Tibial artery (tissue), 4 donors: ENCODE results near the gene SLIT3.

Source experiments
- DNase-seq, 2 donors: peaks; one replicate each; pipeline ENCODE4 v3.0.0-alpha.2; 2019
- H3K27ac ChIP-seq, 2 donors: fragments of 200-600 bp; sonication (generic) in 1 of 2; 1 replicate in 1 of 2; 2 replicates in 1 of 2; pipeline ENCODE4 v1.5.1; 2018 to 2019; ENCODE audit warnings: mild to moderate bottlenecking in 1 of 2
- H3K27me3 ChIP-seq, 2 donors: fragments of 200-600 bp; sonication (generic) in 1 of 2; one replicate each; pipeline versions ENCODE4 v1.5.1 to v1.6.0; 2016 to 2019
- H3K36me3 ChIP-seq, 3 donors: fragments of 200-600 bp; sonication (generic) in 2 of 3; one replicate each; pipeline ENCODE4 v1.5.1; 2016 to 2019; ENCODE audit warnings: mild to moderate bottlenecking in 2 of 3
- H3K4me1 ChIP-seq, 4 donors: fragments of 200-600 bp; sonication (generic) in 2 of 4; 1 replicate in 3 of 4; 2 replicates in 1 of 4; pipeline ENCODE4 v1.5.1; 2016 to 2019
- H3K4me3 ChIP-seq, 2 donors: fragments of 200-600 bp; sonication (generic) in 1 of 2; 1 replicate in 1 of 2; 2 replicates in 1 of 2; pipeline ENCODE4 v1.5.1; 2018 to 2019; ENCODE audit warnings: mild to moderate bottlenecking in 2 of 2
- H3K9me3 ChIP-seq, 3 donors: fragments of 200-600 bp; sonication (generic) in 1 of 3; one replicate each; pipeline ENCODE4 v1.5.1; 2016 to 2019
- intact Hi-C: fragments of 100-400 bp; cut with DNase I; formaldehyde crosslinking; loops from one replicate; pipeline ENCODE4 v1.15.0; 2023; ENCODE audit warnings: low total_unique reads
- TF ChIP-seq, protein P1 (sequence below), 2 experiments: fragments of 200-600 bp in 1 of 2; fragments of 450-650 bp in 1 of 2; IDR thresholded peaks; one replicate each; pipeline ENCODE4 v1.5.1; 2017 to 2019; ENCODE audit warnings: antibody characterized with exemption in 2 of 2, mild to moderate bottlenecking in 1 of 2, moderate library complexity in 1 of 2

The SLIT3 gene

GRCh38 chr5:168869615-168870227, 431.2 kb downstream of the SLIT3 start:
- H3K27me3 ChIP-seq, result no peaks in the 10 kb centered on the region
- no peak overlapping the region for H3K27ac ChIP-seq
- H3K4me3 ChIP-seq, result no peak overlapping the region
- no peaks in the 10 kb centered on the region for H3K9me3 ChIP-seq
- TF ChIP-seq, protein P1, sequence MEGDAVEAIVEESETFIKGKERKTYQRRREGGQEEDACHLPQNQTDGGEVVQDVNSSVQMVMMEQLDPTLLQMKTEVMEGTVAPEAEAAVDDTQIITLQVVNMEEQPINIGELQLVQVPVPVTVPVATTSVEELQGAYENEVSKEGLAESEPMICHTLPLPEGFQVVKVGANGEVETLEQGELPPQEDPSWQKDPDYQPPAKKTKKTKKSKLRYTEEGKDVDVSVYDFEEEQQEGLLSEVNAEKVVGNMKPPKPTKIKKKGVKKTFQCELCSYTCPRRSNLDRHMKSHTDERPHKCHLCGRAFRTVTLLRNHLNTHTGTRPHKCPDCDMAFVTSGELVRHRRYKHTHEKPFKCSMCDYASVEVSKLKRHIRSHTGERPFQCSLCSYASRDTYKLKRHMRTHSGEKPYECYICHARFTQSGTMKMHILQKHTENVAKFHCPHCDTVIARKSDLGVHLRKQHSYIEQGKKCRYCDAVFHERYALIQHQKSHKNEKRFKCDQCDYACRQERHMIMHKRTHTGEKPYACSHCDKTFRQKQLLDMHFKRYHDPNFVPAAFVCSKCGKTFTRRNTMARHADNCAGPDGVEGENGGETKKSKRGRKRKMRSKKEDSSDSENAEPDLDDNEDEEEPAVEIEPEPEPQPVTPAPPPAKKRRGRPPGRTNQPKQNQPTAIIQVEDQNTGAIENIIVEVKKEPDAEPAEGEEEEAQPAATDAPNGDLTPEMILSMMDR (IDR thresholded peaks at IDR 0.05), result no peak
- intact Hi-C loops, result no loop called here
- no peak for DNase-seq
- H3K36me3 ChIP-seq, result no peaks in the 10 kb centered on the region
- H3K4me1 ChIP-seq, result no peaks in the 10 kb centered on the region

DNA sequence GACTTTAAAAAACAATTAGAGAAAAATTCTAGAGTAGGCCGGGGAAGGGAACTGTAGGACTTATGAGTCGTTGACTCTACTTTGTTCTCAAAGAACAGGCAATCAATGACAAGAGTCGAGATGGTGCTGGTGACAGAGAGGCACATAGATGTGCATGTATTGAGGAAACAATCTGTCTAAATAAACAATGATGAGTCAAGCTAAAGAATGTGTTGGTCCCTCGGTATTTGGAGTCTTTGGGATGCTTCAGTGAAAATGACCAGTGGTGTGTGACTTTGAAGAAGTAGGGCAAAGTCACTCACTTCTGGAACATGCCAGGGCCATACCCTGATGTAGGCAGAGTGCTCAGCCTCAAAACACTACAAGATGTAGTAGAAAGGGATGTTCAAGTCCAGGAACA, 433.7 kb downstream of the SLIT3 start:
- Histone ChIP-seq H3K4me3 (no peak overlapping the region), H3K4me1 (no peaks in the 10 kb centered on the region), H3K27me3 (no peaks in the 10 kb centered on the region), H3K36me3 (no peaks in the 10 kb centered on the region), H3K27ac (no peak overlapping the region), H3K9me3 (no peaks in the 10 kb centered on the region)
- no peak for DNase-seq
- intact Hi-C loops, result no loop called here
- TF ChIP-seq, protein P1 (IDR thresholded peaks at IDR 0.05), result no peak

DNA sequence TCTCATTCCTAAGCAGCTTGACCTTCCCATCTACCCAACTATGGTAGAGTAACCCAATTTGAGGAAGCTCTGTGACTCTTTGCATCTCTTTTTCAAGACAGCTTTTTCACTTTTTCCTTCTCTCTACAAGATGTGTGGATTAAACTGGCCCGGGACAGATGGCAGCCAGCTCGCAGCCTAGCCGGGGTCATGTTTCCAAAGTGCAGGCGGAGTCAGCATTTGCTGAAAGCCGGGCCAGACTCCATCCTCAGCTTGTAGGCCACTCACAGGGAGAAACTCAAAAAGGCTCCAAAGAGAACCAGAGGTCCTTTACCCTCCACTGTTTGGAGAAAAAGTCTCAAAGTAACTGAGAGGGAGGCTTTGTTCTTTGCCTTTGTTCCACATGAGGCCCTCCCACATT, 435.0 kb downstream of the SLIT3 start:
- H3K4me3 ChIP-seq, result no peak overlapping the region
- intact Hi-C loops, result no loop called here
- H3K36me3 ChIP-seq, result no peaks in the 10 kb centered on the region
- TF ChIP-seq, protein P1 (IDR thresholded peaks at IDR 0.05), result no peak
- H3K27me3 ChIP-seq, result no peaks in the 10 kb centered on the region
- DNase-seq, result no peak
- no peaks in the 10 kb centered on the region for H3K4me1 ChIP-seq
- no peak overlapping the region for H3K27ac ChIP-seq
- no peaks in the 10 kb centered on the region for H3K9me3 ChIP-seq

- intact Hi-C loops, result no loop called here
- Histone ChIP-seq H3K4me1 (no peaks in the 10 kb centered on the region), H3K9me3 (no peaks in the 10 kb centered on the region), H3K36me3 (no peaks in the 10 kb centered on the region), H3K27ac (no peak overlapping the region), H3K4me3 (no peak overlapping the region), H3K27me3 (no peaks in the 10 kb centered on the region)
- no peak for DNase-seq
- TF ChIP-seq, protein P1 (IDR thresholded peaks at IDR 0.05), result no peak
Observed at GRCh38 chr5:168863021-168863420, 437.9 kb downstream of the SLIT3 start.

DNA sequence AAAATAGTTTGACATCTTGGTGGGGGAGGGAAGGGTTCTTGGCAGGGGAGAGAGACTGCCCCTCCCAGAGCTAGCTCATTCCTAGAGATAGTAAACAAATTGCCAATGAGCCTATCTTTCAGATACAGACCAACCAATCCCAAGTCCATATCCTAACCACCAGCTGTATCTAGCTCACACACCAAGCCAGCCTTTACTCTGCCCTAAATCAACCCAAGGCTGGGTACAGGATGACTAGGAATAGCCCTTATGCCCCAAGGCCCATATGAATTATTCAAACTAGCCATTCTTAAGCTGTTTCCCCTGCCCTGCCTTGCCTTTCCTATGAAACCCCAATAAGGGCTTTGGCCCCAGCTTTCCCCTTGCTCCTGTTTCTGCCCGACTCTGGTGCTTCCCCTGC, 440.4 kb downstream of the SLIT3 start:
- no peak for DNase-seq
- no peaks in the 10 kb centered on the region for H3K36me3 ChIP-seq
- TF ChIP-seq, protein P1 (IDR thresholded peaks at IDR 0.05), result no peak
- H3K9me3 ChIP-seq, result no peaks in the 10 kb centered on the region
- H3K4me1 ChIP-seq, result no peaks in the 10 kb centered on the region
- no peaks in the 10 kb centered on the region for H3K27me3 ChIP-seq
- no peak overlapping the region for H3K27ac ChIP-seq
- intact Hi-C loops, result no loop called here
- no peak overlapping the region for H3K4me3 ChIP-seq

DNA sequence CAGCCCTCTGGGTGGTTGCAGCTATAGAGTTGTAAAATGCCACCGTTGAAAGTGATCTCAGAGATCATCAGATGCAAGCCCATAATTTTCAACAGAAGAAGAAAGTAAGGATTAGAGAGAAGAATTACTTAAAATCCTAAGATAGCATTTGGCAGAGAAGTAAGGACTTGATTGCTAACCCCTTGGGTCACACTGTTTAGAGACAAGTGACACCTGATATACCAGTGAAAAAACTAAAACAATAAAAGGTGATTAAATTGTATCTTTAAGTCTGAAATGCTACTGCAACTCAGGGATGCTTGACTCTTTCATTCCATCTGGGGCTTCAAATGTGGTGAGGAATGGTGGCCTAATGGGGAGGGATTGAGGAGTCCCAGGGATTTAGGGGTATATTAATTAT, 440.9 kb downstream of the SLIT3 start:
- Histone ChIP-seq H3K27ac (no peak overlapping the region), H3K36me3 (no peaks in the 10 kb centered on the region), H3K4me1 (no peaks in the 10 kb centered on the region), H3K4me3 (no peak overlapping the region), H3K27me3 (no peaks in the 10 kb centered on the region), H3K9me3 (no peaks in the 10 kb centered on the region)
- intact Hi-C loops, result no loop called here
- TF ChIP-seq, protein P1 (IDR thresholded peaks at IDR 0.05), result no peak
- DNase-seq, result no peak
